ENCODE measurements around the gene QARS1. TPM values are rescaled to one million over a fixed set of nuclear protein-coding genes. Genes with fewer than 3 reads are reported as not detected.
A peak's percentile ranks its signal among the peaks of the same experiment; 100 is the strongest.

The QARS1 gene
- total and polyA plus RNA-seq, 10 of the 15 experiments (the other 5 are each of a cell fraction or from before 2014, with no cell fraction given) = 168 to 476 (median 318) TPM

DNA sequence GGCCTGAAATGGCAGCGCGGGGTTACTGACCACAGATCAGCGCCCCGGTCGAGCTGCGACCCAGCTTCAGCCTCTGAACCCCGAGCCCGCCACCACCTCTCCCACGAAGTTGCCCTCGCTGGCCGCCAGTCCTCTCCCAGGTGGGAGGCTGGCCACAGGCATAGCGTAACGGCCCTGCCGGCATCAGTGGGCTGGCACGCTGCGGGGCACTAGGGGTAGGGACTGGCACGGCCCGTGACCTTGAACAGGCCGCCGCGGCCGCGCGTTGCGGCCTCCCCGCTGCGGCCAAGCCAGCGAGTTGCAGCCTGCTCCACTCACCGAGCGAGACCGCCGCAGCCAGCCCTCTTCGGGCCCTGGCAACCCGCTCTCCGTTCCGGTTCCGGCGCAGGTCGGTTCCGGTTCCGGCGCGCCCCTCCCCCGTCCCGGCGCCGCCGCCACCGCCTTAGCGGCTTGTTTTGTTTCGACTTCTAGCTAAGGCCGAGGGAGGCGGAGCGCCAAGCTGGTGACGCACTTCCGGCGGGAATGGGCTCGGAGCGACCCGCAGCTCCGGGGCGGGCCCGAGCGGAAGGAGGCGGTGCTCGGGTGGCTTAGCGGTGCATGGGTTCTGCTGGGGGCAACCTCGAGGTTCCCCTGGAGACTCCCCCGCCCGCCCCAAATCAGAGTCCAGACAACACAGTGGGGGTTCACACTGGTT lies 16.0 kb upstream of the QARS1 start, which contains the start of gene USP19 (continued):
- TF ChIP-seq SUPT20H (IDR thresholded peaks at IDR 0.05; ENCODE audit: borderline replicate concordance, control insufficient read depth, low read depth, low read length) (no peak), CHD1 (IDR thresholded peaks at IDR 0.05; ENCODE audit: low read depth, low read length) (no peak), BMI1 (IDR thresholded peaks at IDR 0.05; ENCODE audit: borderline replicate concordance) (no peak), PAX5 (IDR thresholded peaks at IDR 0.05; ENCODE audit: borderline replicate concordance, low read depth, low read length) (peak; percentile 40; the same call in 1 of the 2 replicates)

DNA sequence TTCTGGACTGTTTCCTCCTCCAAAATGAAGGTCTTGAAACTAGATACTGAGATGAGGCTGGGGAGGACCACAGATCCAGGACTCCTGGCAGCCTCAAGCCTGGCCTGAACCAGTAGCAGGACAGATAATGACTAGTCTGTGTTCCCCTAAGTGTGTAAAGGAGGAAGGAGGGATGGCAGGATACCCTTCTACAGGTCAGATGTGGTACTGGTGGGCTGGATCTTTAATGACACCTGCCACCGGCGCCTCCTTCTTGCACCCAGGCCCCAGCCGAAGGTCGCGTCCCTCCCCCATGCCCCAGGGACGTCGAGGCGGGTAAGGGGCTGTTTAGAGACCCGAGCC lies 15.5 kb upstream of the QARS1 start:
- ChIA-PET RAD21 (ENCODE audit: unreplicated experiment) (interaction anchor here (1.2 kb wide), 1 partner anchor 27 kb away, joined by 16 read pairs; the partner anchor contains the start of gene QRICH1), POLR2A (interaction anchor here (0.5 to 2.6 kb wide), 7 partner anchors 14 to 131 kb away, joined by 3 to 15 read pairs (median 7); partner anchors contain the start of genes NDUFAF3, P4HTM and QRICH1), CTCF (interaction anchor here (0.6 to 2.3 kb wide), 5 partner anchors 13 to 347 kb away, joined by 3 to 12 read pairs (median 4); partner anchors contain the start of gene QRICH1), SMC1A (ENCODE audit: uncharacterized antibody, unreplicated experiment) (interaction anchor here (1.0 to 2.3 kb wide), 2 partner anchors 15 to 27 kb away, joined by 3 to 14 read pairs; partner anchors contain the start of gene QRICH1)
- WGBS (ENCODE audit: insufficient coverage, insufficient replicate concordance, low lambda C conversion rate, missing lambda C conversion rate) = 0% methylated on average over 9 of the region's 9 CpGs
- Histone ChIP-seq H2AFZ (ENCODE audit: control insufficient read depth, low read depth, low read length) (no peak overlapping the region; the same call in 1 of the 2 replicates), H3K4me2 (ENCODE audit: control insufficient read depth, insufficient read depth) (peak overlapping the region; percentile 99), H3K79me2 (ENCODE audit: control insufficient read depth, insufficient read depth, low read length) (peaks cover 15% of the 10 kb centered on the region), H3K4me3 (peak overlapping the region; percentile 100), H3K9me3 (replicated peaks; ENCODE audit: control insufficient read depth, insufficient read depth, low read length) (no peaks in the 10 kb centered on the region), H3K9ac (ENCODE audit: control insufficient read depth, insufficient read depth, low read length) (peak overlapping the region; percentile 85), H4K20me1 (ENCODE audit: control insufficient read depth, insufficient read depth) (no peaks in the 10 kb centered on the region), H3K36me3 (ENCODE audit: control insufficient read depth in 2 of 2, insufficient read depth in 2 of 2, low read length in 1 of 2) (peaks cover 16 to 21% of the 10 kb centered on the region in 2 experiments; a peak in 3 of 4 replicates), H3K27me3 (replicated peaks in 1 of 2; ENCODE audit: control insufficient read depth in 2 of 2, insufficient read depth in 2 of 2, low read length in 1 of 2) (no peaks in the 10 kb centered on the region), H3K4me1 (ENCODE audit: control insufficient read depth, insufficient read depth, low read length) (peaks cover 10% of the 10 kb centered on the region), H3K27ac (ENCODE audit: control insufficient read depth, insufficient read depth) (peak overlapping the region; percentile 79)
- DNase-seq (ENCODE audit: low read depth, low spot score) = no peak
- in situ Hi-C loops (cut with MboI) (no loop called here), intact Hi-C loops (cut with micrococcal nuclease; ENCODE audit: unreplicated experiment) (no loop called here)
- ATAC-seq = peak; percentile 50
- TF ChIP-seq YBX1 (IDR thresholded peaks at IDR 0.05) (no peak), FOXK2 (IDR thresholded peaks at IDR 0.05) (no peak)
- TF ChIP-seq, protein P1, sequence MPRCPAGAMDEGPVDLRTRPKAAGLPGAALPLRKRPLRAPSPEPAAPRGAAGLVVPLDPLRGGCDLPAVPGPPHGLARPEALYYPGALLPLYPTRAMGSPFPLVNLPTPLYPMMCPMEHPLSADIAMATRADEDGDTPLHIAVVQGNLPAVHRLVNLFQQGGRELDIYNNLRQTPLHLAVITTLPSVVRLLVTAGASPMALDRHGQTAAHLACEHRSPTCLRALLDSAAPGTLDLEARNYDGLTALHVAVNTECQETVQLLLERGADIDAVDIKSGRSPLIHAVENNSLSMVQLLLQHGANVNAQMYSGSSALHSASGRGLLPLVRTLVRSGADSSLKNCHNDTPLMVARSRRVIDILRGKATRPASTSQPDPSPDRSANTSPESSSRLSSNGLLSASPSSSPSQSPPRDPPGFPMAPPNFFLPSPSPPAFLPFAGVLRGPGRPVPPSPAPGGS (IDR thresholded peaks at IDR 0.05; ENCODE audit: borderline replicate concordance, insufficient read depth, low read depth, low read length, poor library complexity, severe bottlenecking) = no peak
- TF ChIP-seq, protein P2, sequence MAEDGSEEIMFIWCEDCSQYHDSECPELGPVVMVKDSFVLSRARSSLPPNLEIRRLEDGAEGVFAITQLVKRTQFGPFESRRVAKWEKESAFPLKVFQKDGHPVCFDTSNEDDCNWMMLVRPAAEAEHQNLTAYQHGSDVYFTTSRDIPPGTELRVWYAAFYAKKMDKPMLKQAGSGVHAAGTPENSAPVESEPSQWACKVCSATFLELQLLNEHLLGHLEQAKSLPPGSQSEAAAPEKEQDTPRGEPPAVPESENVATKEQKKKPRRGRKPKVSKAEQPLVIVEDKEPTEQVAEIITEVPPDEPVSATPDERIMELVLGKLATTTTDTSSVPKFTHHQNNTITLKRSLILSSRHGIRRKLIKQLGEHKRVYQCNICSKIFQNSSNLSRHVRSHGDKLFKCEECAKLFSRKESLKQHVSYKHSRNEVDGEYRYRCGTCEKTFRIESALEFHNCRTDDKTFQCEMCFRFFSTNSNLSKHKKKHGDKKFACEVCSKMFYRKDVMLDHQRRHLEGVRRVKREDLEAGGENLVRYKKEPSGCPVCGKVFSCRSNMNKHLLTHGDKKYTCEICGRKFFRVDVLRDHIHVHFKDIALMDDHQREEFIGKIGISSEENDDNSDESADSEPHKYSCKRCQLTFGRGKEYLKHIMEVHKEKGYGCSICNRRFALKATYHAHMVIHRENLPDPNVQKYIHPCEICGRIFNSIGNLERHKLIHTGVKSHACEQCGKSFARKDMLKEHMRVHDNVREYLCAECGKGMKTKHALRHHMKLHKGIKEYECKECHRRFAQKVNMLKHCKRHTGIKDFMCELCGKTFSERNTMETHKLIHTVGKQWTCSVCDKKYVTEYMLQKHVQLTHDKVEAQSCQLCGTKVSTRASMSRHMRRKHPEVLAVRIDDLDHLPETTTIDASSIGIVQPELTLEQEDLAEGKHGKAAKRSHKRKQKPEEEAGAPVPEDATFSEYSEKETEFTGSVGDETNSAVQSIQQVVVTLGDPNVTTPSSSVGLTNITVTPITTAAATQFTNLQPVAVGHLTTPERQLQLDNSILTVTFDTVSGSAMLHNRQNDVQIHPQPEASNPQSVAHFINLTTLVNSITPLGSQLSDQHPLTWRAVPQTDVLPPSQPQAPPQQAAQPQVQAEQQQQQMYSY (CRISPR knock-in tag; IDR thresholded peaks at IDR 0.05) = no peak
- no peak for FAIRE-seq
- BruUV-seq (replicated peaks) = no TSS peak
